Activated CD4-positive, alpha-beta T cell treated with anti-CD3 and anti-CD28 coated beads, Interleukin-2, amount 50 U/mL, for 16 hours (primary cell): ENCODE measurements around the gene PTPN5.
"Not testable (repeated sequence)": the region's sequence is repeated elsewhere in the genome, so short reads cannot be mapped to it uniquely, and the experiment has no call there.

ENCODE experiments used
- DNase-seq: peaks from one replicate; pipeline ENCODE4 v3.0.0-alpha.2; 2020

PTPN5 gene

GRCh38 chr11:18791207-18791968 is at the start of gene PTPN5:
Gene PTPN5, minus strand, starts transcription at chr11:18791798. Its CDS starts 19,840 bp downstream, at chr11:18771958.
- DNase-seq = no peak

- no peak for DNase-seq
These were observed 44.8 kb upstream of the PTPN5 start for GRCh38 chr11:18836417-18836816.

GRCh38 chr11:18834754-18835466 is 43.3 kb upstream of the PTPN5 start:
- no peak for DNase-seq

GRCh38 chr11:18820160-18820559 is 28.6 kb upstream of the PTPN5 start:
- not testable (repeated sequence) for DNase-seq

- DNase-seq = no peak
These were observed 12.8 kb upstream of the PTPN5 start for GRCh38 chr11:18804199-18804999.

GRCh38 chr11:18802381-18803257 is 11.0 kb upstream of the PTPN5 start:
- peak; percentile 60 for DNase-seq

- peak; percentile 50 for DNase-seq
These were observed 7.3 kb upstream of the PTPN5 start for GRCh38 chr11:18798799-18799469.

GRCh38 chr11:18794956-18795355 is 3.4 kb upstream of the PTPN5 start:
- DNase-seq = no peak

- no peak for DNase-seq
These were observed 1.2 kb upstream of the PTPN5 start for GRCh38 chr11:18792827-18793226.

- no peak for DNase-seq
These were observed 501 bp upstream of the PTPN5 start for GRCh38 chr11:18791969-18792628.

GRCh38 chr11:18790883-18791206 is 753 bp downstream of the PTPN5 start:
- DNase-seq = no peak

GRCh38 chr11:18789942-18790341 is 1.7 kb downstream of the PTPN5 start:
- DNase-seq = no peak

GRCh38 chr11:18785411-18785810 is 6.2 kb downstream of the PTPN5 start:
- no peak for DNase-seq

- DNase-seq = no peak
These were observed 10.7 kb downstream of the PTPN5 start for GRCh38 chr11:18780896-18781295.

GRCh38 chr11:18780329-18780728 is 11.3 kb downstream of the PTPN5 start:
- DNase-seq = no peak

GRCh38 chr11:18778468-18778867 is 13.1 kb downstream of the PTPN5 start:
- DNase-seq = peak; percentile 39

- no peak for DNase-seq
These were observed 15.3 kb downstream of the PTPN5 start for GRCh38 chr11:18776324-18776723.

GRCh38 chr11:18775492-18776292 is 15.9 kb downstream of the PTPN5 start:
- peak; percentile 74 for DNase-seq

- DNase-seq = no peak
These were observed 16.8 kb downstream of the PTPN5 start for GRCh38 chr11:18774801-18775200.

GRCh38 chr11:18773681-18774080 is 17.9 kb downstream of the PTPN5 start:
- no peak for DNase-seq

GRCh38 chr11:18773104-18773503 is 18.5 kb downstream of the PTPN5 start:
- DNase-seq = no peak
